Skeletal muscle satellite cell (primary cell): ENCODE results near the gene ARL1. TPM values are rescaled to one million over a fixed set of nuclear protein-coding genes. Genes with fewer than 3 reads are reported as not detected.
"Not testable (repeated sequence)": the region's sequence is repeated elsewhere in the genome, so short reads cannot be mapped to it uniquely, and the experiment has no call there.

Source experiments
- H3K27me3 ChIP-seq: 2 replicates; pipeline ENCODE4 v1.7.0; 2013; ENCODE audit warnings: low read length; ENCODE audit not compliant: control insufficient read depth, insufficient read depth
- H3K36me3 ChIP-seq: 2 replicates; pipeline ENCODE4 v1.7.0; 2013; ENCODE audit warnings: mild to moderate bottlenecking, control low read depth, low read length; ENCODE audit not compliant: insufficient read depth
- H3K4me1 ChIP-seq: 2 replicates; pipeline ENCODE4 v1.7.0; 2013; ENCODE audit warnings: low read length; ENCODE audit not compliant: control insufficient read depth, insufficient read depth
- H3K4me2 ChIP-seq: 2 replicates; pipeline ENCODE4 v1.7.0; 2013; ENCODE audit warnings: mild to moderate bottlenecking, low read length
- H3K4me3 ChIP-seq: 2 replicates; pipeline ENCODE4 v1.7.0; 2013; ENCODE audit warnings: low read length
- H3K9ac ChIP-seq: 2 replicates; pipeline ENCODE4 v1.7.0; 2013; ENCODE audit warnings: mild to moderate bottlenecking, low read depth, low read length, moderate library complexity
- H3K9me3 ChIP-seq: replicated peaks from 2 replicates; pipeline ENCODE4 v1.7.0; 2013; ENCODE audit warnings: mild to moderate bottlenecking, control low read depth, low read length
- small RNA-seq: library from RNA; depleted of rRNA; stranded (forward); fragments of <200 nt; gene quantifications from one replicate; pipeline ENCODE3, GENCODE V24; 2012

The ARL1 gene

DNA sequence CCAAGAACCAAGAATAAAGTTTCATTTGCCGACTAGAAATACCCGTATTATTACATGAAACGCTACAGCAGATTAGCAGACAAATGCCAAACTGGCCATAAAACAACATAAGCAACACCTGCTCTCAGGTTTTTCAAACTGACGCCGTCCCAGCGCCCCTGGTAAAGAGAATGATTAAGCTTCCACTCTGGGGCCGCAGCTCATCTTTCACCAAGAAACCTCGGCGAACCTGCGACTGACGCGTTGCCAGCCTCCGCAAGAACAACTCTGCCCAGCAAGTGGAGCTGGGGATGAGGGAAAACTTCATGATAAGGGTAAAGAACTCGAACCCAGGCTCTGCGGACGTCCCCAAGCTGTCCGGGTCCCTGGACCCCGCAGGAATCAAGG lies 530 bp downstream of the ARL1 start:
- Histone ChIP-seq H3K9ac (peak overlapping the region; percentile 92), H3K9me3 (no peaks in the 10 kb centered on the region), H3K4me3 (peak overlapping the region; percentile 93), H3K27me3 (no peaks in the 10 kb centered on the region), H3K36me3 (no peaks in the 10 kb centered on the region), H3K4me2 (peak overlapping the region; percentile 94), H3K4me1 (peaks cover 16% of the 10 kb centered on the region)

- not testable (repeated sequence) for H3K4me2 ChIP-seq, H3K4me1 ChIP-seq, H3K4me3 ChIP-seq, H3K9ac ChIP-seq, H3K27me3 ChIP-seq, H3K9me3 ChIP-seq
- H3K36me3 ChIP-seq, result peaks cover 55% of the 10 kb centered on the region
Measured at GRCh38 chr12:101391181-101391580, 16.4 kb downstream of the ARL1 start.

GRCh38 chr12:101379149-101379548 lies 28.4 kb downstream of the ARL1 start:
- Histone ChIP-seq H3K36me3 (peaks cover 49% of the 10 kb centered on the region), H3K9me3 (no peaks in the 10 kb centered on the region), H3K4me3 (no peak overlapping the region), H3K4me2 (no peak overlapping the region), H3K9ac (no peak overlapping the region), H3K27me3 (no peaks in the 10 kb centered on the region), H3K4me1 (no peaks in the 10 kb centered on the region)

DNA sequence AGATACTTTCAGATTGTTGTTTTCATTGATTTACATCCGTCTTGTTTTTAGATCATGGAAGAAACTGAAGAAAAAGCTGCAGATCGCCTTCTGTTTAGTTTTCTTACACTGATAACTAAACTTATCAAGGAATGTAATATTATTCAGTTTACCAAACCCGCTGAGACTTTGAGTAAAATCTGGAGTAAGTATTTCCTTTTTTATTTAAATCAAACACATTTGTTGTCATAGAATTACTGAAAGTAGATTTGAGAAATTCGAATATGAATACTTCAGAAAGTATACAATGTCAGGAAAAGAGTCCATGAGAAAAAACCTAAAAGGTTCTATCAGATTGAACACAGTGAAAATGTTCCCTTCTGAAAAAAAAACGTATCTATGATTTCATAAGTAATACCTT lies 32.0 kb downstream of the ARL1 start:
- Histone ChIP-seq H3K4me3 (no peak overlapping the region), H3K4me1 (no peaks in the 10 kb centered on the region), H3K4me2 (no peak overlapping the region), H3K9me3 (no peaks in the 10 kb centered on the region), H3K27me3 (no peaks in the 10 kb centered on the region), H3K36me3 (peaks cover 62% of the 10 kb centered on the region), H3K9ac (no peak overlapping the region)

DNA sequence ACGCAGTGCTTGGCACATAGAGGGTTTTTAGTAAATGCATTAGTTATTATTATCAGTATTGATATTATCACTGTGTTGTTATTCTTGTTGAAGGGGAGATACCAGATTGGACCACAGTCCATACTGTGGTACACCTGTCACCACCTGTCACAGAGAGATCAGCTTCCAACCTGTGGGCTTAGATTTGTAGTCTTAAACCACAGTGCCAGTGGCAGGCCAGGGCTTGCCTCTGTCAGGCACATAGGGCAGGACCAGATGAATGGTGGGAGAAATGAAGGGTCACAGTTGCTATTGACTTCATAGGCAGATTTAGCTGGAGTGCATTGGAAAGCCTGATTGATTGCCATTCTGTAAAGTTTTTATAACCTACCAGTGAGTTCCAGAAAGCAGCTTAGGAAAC lies 35.1 kb downstream of the ARL1 start:
- H3K9ac ChIP-seq, result no peak overlapping the region
- no peak overlapping the region for H3K4me3 ChIP-seq
- no peaks in the 10 kb centered on the region for H3K27me3 ChIP-seq
- no peaks in the 10 kb centered on the region for H3K4me1 ChIP-seq
- no peak overlapping the region for H3K4me2 ChIP-seq
- H3K9me3 ChIP-seq, result no peaks in the 10 kb centered on the region
- peaks cover 70% of the 10 kb centered on the region for H3K36me3 ChIP-seq

GRCh38 chr12:101368016-101368415 lies 39.6 kb downstream of the ARL1 start:
- no peak overlapping the region for H3K4me2 ChIP-seq
- H3K36me3 ChIP-seq, result peaks cover 70% of the 10 kb centered on the region
- no peak overlapping the region for H3K9ac ChIP-seq
- H3K4me1 ChIP-seq, result no peaks in the 10 kb centered on the region
- H3K9me3 ChIP-seq, result no peaks in the 10 kb centered on the region
- H3K4me3 ChIP-seq, result no peak overlapping the region
- H3K27me3 ChIP-seq, result no peaks in the 10 kb centered on the region

- H3K4me1 ChIP-seq, result no peaks in the 10 kb centered on the region
- H3K4me3 ChIP-seq, result no peak overlapping the region
- no peak overlapping the region for H3K9ac ChIP-seq
- no peak overlapping the region for H3K4me2 ChIP-seq
- H3K36me3 ChIP-seq, result peaks cover 44% of the 10 kb centered on the region
- no peaks in the 10 kb centered on the region for H3K9me3 ChIP-seq
- H3K27me3 ChIP-seq, result no peaks in the 10 kb centered on the region
Measured at GRCh38 chr12:101361455-101361854, 46.1 kb downstream of the ARL1 start.

DNA sequence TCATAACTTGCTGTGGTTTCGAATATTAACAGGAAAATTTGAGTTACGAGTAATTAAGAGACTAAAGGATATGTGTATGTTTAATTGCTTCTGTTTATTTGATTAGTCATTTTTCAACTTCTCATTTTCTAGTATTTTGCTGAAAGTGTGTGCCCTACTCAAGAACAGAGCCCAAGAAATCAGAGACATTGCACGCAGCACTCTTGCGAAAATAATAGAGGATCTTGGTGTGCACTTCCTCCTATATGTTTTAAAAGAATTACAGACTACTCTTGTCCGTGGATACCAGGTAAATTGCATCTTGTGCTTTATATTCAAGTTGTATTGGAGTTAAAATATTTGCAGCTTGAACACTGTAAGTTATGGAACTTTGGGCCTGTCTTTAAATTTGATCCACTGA lies 50.8 kb downstream of the ARL1 start:
- no peaks in the 10 kb centered on the region for H3K4me1 ChIP-seq
- H3K4me2 ChIP-seq, result no peak overlapping the region
- peaks cover 40% of the 10 kb centered on the region for H3K36me3 ChIP-seq
- no peak overlapping the region for H3K9ac ChIP-seq
- no peak overlapping the region for H3K4me3 ChIP-seq
- no peaks in the 10 kb centered on the region for H3K27me3 ChIP-seq
- no peaks in the 10 kb centered on the region for H3K9me3 ChIP-seq

GRCh38 chr12:101351682-101352081 lies 55.9 kb downstream of the ARL1 start:
- Histone ChIP-seq H3K9me3 (no peaks in the 10 kb centered on the region), H3K4me3 (no peak overlapping the region), H3K4me2 (no peak overlapping the region), H3K4me1 (no peaks in the 10 kb centered on the region), H3K36me3 (peaks cover 37% of the 10 kb centered on the region), H3K27me3 (no peaks in the 10 kb centered on the region), H3K9ac (no peak overlapping the region)

- Histone ChIP-seq H3K36me3 (peaks cover 58% of the 10 kb centered on the region), H3K9me3 (no peaks in the 10 kb centered on the region), H3K4me3 (no peak overlapping the region), H3K4me2 (no peak overlapping the region), H3K27me3 (no peaks in the 10 kb centered on the region), H3K9ac (no peak overlapping the region), H3K4me1 (no peaks in the 10 kb centered on the region)
Measured at GRCh38 chr12:101343893-101344292, 63.7 kb downstream of the ARL1 start.

Small RNAs within 50 kb of the gene (small RNA-seq; reads per million reads assigned to genes)
- gene RF00019 (not detected), gene RNU6-1068P (not detected), gene RPS27P23 (not detected)
